ENCODE results near the gene RSBN1. TPM values are rescaled to one million over a fixed set of nuclear protein-coding genes. Genes with fewer than 3 reads are reported as not detected.
"Not testable (repeated sequence)": the region's sequence is repeated elsewhere in the genome, so short reads cannot be mapped to it uniquely, and the experiment has no call there.

The RSBN1 gene
- 10 to 100 TPM; 26.4 to 30.6 (median 30.2) TPM for polyA plus RNA-seq

DNA sequence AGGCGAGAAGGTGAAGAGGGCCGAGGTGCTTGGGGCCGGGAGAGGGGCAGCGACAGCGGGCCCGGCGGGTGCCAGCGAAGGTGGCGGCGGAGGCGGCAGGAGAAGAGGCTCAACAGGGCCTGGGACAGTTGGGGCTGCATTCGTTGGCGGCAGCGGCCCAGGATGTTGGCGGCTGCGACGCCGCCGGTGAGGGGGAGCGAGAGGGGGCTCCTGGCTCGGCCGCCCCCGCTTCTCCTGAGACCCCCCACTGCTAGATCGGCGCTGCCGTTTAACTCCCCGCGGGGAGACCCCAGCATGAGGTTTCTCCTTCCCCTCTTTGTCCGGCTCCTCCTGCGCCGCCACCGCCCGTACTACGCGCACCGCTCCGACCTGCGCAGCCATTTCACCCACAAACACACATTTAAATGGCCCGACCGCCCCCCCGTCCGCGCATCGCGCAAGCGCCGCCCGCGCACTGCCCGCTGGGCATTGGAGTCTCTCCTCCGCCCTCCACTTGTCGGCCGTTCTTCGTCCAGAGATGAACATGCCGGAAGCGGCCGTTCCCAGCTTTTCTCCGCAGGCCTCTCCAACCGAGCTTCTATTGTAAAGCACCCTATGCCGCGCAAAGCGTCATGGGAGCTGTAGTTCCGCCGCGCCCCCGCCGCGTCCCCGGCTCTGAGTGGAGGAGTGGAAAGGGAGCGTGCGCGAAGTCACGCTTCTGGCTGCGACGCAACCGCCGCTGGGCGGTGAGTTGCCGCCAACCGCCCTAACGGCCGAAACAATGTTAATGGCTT is at the start of gene RSBN1:
Gene RSBN1 (minus strand): TSS at position 589 of the 773 bp plus-strand sequence. CDS start 64 bp downstream, at position 525.
- DNase-seq = peak; percentile 97
- Mint-ChIP-seq H3K27ac (peak within 1 kb of the TSS; percentile 87 to 99 (median 99)), H3K4me3 (peak within 1 kb of the TSS; percentile 94 to 99 (median 97)), H3K36me3 (peaks cover 8 to 14% (median 10%) of the 10 kb centered on the region in 3 donors), H3K27me3 (ENCODE audit: low read depth in 3 of 3) (peaks cover 4 to 13% (median 5%) of the 10 kb centered on the region in 3 donors), H3K9me3 (no peaks in the 10 kb centered on the region), H3K4me1 (peaks cover 46 to 57% of the 10 kb centered on the region in 2 donors)

DNA sequence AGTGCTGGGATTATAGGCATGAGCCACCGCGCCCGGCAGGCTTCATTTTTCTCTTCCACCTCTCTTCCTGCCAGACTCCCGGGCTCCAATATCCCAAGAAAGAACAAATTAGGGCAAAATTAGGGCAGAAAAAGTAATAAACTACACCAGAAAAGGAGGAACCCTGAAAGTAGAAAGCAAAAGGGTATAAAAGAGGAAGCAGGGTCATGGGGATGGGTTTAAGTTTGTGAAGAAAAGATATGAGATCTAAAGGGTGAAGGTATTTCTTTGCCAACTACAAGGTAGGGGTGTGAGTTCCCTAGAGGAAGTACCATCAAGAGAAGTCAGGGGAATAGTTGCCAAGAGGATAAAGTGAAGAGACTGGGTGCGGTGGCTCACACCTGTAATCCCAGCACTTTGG is 49.4 kb upstream of the RSBN1 start:
- H3K4me3 Mint-ChIP-seq = peak overlapping the region in 4 of 5 donors; percentile 14 to 53 (median 43)
- H3K27me3 Mint-ChIP-seq (ENCODE audit: low read depth in 3 of 3) = no peaks in the 10 kb centered on the region
- no peaks in the 10 kb centered on the region for H3K9me3 Mint-ChIP-seq
- H3K36me3 Mint-ChIP-seq = peaks cover 12 to 33% (median 31%) of the 10 kb centered on the region in 3 donors
- H3K27ac Mint-ChIP-seq = peak overlapping the region; percentile 48 to 94 (median 84)
- DNase-seq = no peak
- peaks cover 64 to 79% of the 10 kb centered on the region in 2 donors for H3K4me1 Mint-ChIP-seq

DNA sequence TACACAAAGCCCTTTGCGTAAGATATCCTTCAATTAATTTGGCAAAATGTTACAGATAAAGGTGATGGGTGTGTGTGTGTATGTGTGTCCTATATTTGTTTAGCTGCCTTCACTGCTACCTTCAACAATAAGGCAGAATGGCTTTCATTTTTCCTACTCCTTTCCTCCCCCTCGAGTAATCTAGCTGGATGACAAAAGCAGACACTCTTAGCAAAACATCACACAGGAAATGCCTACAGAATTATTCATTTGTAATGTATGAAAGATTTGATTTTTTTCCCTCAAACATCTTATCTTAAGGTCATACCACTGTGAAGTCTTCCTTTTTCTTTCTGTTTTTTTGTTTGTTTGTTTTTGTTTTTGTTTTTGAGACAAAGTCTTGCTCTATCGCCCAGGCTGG is 48.6 kb upstream of the RSBN1 start:
- peak overlapping the region; percentile 40 to 81 (median 67) for H3K4me3 Mint-ChIP-seq
- no peaks in the 10 kb centered on the region for H3K27me3 Mint-ChIP-seq (ENCODE audit: low read depth in 3 of 3)
- peaks cover 19 to 40% (median 38%) of the 10 kb centered on the region in 3 donors for H3K36me3 Mint-ChIP-seq
- H3K27ac Mint-ChIP-seq = peak overlapping the region; percentile 77 to 94 (median 90)
- DNase-seq = no peak
- no peaks in the 10 kb centered on the region for H3K9me3 Mint-ChIP-seq
- peaks cover 60 to 74% of the 10 kb centered on the region in 2 donors for H3K4me1 Mint-ChIP-seq

DNA sequence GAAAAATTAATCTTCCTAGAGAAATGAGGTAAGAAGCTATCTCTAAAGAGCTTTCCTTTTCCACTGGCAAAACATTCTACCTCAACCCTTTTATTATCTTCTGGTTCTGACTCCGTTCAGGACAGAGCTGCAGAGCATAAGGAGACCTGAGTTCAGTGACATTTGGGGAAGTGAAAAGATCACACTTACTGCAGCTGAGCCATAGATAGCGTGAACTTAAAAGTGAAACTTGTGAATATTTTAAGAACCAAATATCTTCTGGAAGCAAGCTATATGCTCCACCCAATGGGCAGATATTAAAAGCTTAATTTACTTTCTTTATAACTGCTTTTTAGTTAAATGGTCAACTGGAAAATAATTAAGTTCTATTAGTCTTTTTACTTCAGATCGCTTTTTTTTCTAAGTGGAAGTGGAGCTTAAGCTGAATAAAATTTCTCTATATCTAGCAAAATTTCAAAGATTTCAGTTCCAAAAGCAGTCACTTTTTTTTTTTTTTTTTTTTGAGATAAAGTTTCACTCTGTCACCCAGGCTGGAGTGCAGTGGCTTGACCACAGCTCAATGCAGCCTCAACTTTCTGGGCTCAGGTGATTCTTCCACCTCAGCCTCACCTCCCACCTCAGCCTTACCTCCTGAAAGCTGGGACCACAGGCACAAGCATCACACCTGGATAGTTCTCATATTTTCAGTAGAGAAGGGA is 47.4 kb upstream of the RSBN1 start:
- Mint-ChIP-seq H3K4me1 (peaks cover 54 to 62% of the 10 kb centered on the region in 2 donors), H3K27ac (peak overlapping the region; percentile 77 to 94 (median 90)), H3K4me3 (peak overlapping the region; percentile 45 to 81 (median 71)), H3K9me3 (no peaks in the 10 kb centered on the region), H3K36me3 (peaks cover 17 to 43% (median 40%) of the 10 kb centered on the region in 3 donors), H3K27me3 (ENCODE audit: low read depth in 3 of 3) (no peaks in the 10 kb centered on the region)
- DNase-seq = peak; percentile 35 to 44 (median 43)

DNA sequence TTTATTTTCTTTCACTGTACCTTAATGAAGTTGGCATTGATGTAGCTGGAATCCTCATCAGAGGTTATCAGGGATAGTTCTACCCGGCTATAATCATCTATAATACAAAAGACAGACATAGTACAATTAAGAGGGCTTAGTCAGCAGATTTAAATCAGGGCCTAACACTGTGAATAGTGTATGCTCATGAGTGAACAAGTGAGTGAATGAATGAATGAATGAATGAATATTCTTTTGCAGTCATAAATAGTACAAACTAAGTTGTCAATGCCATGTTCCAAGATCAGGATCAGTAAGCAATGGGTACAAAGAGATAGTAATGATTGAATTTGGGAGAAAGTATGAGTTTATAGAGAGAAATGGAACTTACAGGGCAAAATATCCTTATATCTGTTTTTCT is 46.7 kb upstream of the RSBN1 start:
- Mint-ChIP-seq H3K36me3 (peaks cover 23 to 49% (median 47%) of the 10 kb centered on the region in 3 donors), H3K9me3 (no peaks in the 10 kb centered on the region), H3K27ac (peak overlapping the region; percentile 77 to 94 (median 90)), H3K4me3 (peak overlapping the region; percentile 45 to 81 (median 71)), H3K27me3 (ENCODE audit: low read depth in 3 of 3) (peaks cover 0 to 2% (median 0%) of the 10 kb centered on the region in 3 donors), H3K4me1 (peaks cover 53 to 58% of the 10 kb centered on the region in 2 donors)
- DNase-seq = no peak

DNA sequence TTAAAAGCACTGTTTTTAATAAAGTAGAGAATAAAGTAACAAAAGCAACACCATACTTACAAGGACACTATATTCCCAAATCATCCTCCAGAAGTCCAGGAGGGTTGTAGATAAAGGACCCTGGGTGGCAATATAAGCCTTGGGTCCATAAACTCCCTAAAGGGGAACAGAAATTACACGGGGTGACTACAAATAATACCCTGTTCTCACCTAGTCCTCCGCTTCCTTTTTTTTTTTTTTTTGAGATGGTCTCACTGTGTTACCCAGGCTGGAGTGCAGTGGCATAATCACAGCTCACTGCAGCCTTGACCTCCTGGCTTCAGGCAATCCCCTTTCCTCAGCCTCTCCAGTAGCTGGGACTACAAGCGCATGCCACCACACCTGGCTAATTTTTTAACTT is 46.1 kb upstream of the RSBN1 start:
- peaks cover 24 to 48% (median 44%) of the 10 kb centered on the region in 3 donors for H3K36me3 Mint-ChIP-seq
- no peaks in the 10 kb centered on the region for H3K9me3 Mint-ChIP-seq
- H3K4me3 Mint-ChIP-seq = no peak overlapping the region
- H3K27me3 Mint-ChIP-seq (ENCODE audit: low read depth in 3 of 3) = peaks cover 0 to 2% (median 0%) of the 10 kb centered on the region in 3 donors
- peak overlapping the region in 4 of 6 donors; percentile 81 to 94 (median 90) for H3K27ac Mint-ChIP-seq
- no peak for DNase-seq
- peaks cover 49 to 52% of the 10 kb centered on the region in 2 donors for H3K4me1 Mint-ChIP-seq

DNA sequence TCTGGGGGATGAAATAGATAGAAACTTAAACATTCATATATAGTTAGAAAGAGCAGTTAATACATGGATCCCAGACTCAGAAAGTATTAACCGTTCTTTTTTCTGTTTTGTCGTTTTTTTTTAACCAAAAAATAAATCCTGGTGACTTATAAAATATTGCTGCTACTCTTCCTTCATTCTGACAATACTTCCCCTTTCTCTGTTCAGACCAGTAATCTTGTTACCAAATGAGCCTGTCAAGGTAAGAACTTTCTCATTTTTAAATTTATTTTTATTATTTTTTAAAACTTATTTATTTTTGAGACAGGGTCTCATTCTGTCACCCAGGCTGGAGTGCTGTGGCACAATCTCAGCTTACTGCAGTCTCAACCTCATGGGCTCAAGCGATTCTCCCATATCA is 45.5 kb upstream of the RSBN1 start:
- Mint-ChIP-seq H3K27ac (peak overlapping the region in 4 of 6 donors; percentile 36 to 84 (median 56)), H3K27me3 (ENCODE audit: low read depth in 3 of 3) (peaks cover 0 to 2% (median 0%) of the 10 kb centered on the region in 3 donors), H3K36me3 (peaks cover 24 to 45% (median 38%) of the 10 kb centered on the region in 3 donors), H3K4me3 (no peak overlapping the region), H3K4me1 (peaks cover 44 to 46% of the 10 kb centered on the region in 2 donors), H3K9me3 (no peaks in the 10 kb centered on the region)
- no peak for DNase-seq

DNA sequence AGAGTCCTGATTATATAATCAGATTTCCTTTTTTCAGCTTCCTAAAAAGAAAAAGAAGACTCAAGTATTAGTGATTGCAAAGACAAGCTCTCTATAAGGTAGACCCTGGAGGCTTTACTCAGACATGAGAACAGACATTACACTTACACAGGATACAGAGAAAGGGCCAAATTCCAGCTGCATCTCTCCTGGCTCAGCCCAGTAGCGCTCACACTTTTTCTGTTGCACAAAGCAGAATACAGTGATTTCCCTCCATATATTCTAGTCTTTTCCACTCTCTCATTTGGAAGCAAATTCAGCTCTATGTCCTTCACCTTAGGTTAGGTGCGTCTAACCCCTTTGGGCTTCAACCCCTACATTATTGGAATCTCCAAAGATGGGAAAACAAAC is 44.1 kb upstream of the RSBN1 start:
- H3K9me3 Mint-ChIP-seq = no peaks in the 10 kb centered on the region
- H3K27ac Mint-ChIP-seq = peak overlapping the region in 5 of 6 donors; percentile 34 to 64 (median 40)
- no peak overlapping the region for H3K4me3 Mint-ChIP-seq
- peaks cover 0 to 2% (median 0%) of the 10 kb centered on the region in 3 donors for H3K27me3 Mint-ChIP-seq (ENCODE audit: low read depth in 3 of 3)
- no peak for DNase-seq
- H3K4me1 Mint-ChIP-seq = peaks cover 32 to 33% of the 10 kb centered on the region in 2 donors
- peaks cover 24 to 39% (median 32%) of the 10 kb centered on the region in 3 donors for H3K36me3 Mint-ChIP-seq

DNA sequence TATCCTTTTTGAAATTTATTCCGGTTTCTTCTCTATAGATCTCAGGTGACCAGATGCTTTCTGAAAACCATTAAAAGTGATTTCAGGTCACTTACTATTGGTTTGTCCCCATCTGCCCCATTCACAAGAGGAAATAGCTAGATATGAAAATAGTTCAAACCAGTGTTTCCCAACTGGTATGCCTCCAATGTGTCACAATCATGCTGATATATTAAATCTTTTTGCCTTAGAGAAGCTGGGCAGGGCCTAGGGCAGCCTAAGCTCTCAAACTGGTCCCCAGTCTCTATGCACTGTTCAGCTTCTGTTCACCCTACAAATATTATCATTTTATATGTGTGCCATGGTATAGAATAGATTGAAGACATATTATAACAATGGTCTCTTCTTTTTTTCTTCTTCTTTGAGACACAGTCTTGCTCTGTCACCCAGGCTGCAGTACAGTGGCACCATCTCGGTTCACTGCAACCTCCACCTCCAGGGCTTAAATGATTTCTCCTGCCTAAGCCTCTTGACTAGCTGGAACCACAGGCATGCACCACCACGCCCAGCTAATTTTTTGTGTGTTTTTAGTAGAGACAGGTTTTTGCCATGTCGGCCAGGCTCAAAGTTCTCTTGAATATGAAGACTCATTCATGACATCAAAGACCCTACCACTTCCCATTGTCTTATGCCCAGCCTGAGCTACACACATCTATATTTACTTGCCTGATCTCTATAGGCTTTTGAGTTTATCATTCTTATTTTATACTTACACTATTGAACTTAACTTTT is 43.5 kb upstream of the RSBN1 start:
- peak overlapping the region in 5 of 6 donors; percentile 34 to 64 (median 40) for H3K27ac Mint-ChIP-seq
- peaks cover 26 to 42% (median 33%) of the 10 kb centered on the region in 3 donors for H3K36me3 Mint-ChIP-seq
- peaks cover 30% of the 10 kb centered on the region in 2 donors for H3K4me1 Mint-ChIP-seq
- no peaks in the 10 kb centered on the region for H3K9me3 Mint-ChIP-seq
- no peak for DNase-seq
- H3K4me3 Mint-ChIP-seq = no peak overlapping the region
- peaks cover 0 to 2% (median 0%) of the 10 kb centered on the region in 3 donors for H3K27me3 Mint-ChIP-seq (ENCODE audit: low read depth in 3 of 3)

DNA sequence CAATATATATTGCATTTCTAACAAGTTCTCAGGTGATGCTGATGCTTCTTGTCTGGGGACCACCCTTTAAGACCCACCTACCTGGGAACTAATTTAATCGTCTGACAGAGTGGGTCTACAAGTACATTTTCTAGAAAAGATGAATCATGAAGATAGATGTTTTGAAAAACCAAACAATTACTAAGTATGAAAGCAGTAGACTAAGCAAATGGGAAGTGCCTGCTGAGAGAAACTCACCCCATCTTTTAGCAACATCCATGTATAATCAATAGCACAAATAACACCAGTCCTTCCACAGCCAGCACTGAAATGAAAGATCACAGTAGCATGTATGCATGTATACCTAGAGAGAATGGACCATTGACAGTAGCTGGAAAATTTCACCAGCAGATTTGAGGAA is 42.0 kb upstream of the RSBN1 start:
- peak overlapping the region in 5 of 6 donors; percentile 12 to 68 (median 38) for H3K27ac Mint-ChIP-seq
- H3K4me3 Mint-ChIP-seq = no peak overlapping the region
- no peaks in the 10 kb centered on the region for H3K9me3 Mint-ChIP-seq
- no peak for DNase-seq
- H3K4me1 Mint-ChIP-seq = peaks cover 26 to 28% of the 10 kb centered on the region in 2 donors
- H3K27me3 Mint-ChIP-seq (ENCODE audit: low read depth in 3 of 3) = peaks cover 0 to 2% (median 0%) of the 10 kb centered on the region in 3 donors
- peaks cover 35 to 48% (median 36%) of the 10 kb centered on the region in 3 donors for H3K36me3 Mint-ChIP-seq

DNA sequence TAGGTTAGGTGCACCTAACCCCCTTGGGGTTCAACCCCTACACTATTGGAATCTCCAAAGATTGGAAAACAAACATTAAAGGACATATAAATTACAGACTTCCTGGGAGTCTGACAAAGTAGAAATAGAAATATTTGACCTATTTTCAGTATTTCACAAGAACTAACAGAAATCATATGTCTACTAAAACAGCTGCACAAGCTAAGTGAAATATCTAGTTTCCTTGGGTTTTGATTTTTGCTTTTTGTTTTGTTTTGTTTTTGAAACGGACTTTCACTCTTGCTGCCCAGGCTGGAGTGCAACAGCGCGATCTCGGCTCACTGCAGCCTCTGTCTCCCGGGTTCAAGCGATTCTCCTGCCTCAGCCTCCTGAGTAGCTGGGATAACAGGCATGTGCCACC is 40.4 kb upstream of the RSBN1 start:
- DNase-seq; H3K27me3 Mint-ChIP-seq (ENCODE audit: low read depth in 3 of 3); H3K9me3 Mint-ChIP-seq; H3K4me3 Mint-ChIP-seq: not testable (repeated sequence)
- Mint-ChIP-seq H3K36me3 (peaks cover 39 to 46% (median 39%) of the 10 kb centered on the region in 3 donors), H3K27ac (peak overlapping the region in 2 of 6 donors; percentile 40 to 70), H3K4me1 (peaks cover 21 to 22% of the 10 kb centered on the region in 2 donors)

DNA sequence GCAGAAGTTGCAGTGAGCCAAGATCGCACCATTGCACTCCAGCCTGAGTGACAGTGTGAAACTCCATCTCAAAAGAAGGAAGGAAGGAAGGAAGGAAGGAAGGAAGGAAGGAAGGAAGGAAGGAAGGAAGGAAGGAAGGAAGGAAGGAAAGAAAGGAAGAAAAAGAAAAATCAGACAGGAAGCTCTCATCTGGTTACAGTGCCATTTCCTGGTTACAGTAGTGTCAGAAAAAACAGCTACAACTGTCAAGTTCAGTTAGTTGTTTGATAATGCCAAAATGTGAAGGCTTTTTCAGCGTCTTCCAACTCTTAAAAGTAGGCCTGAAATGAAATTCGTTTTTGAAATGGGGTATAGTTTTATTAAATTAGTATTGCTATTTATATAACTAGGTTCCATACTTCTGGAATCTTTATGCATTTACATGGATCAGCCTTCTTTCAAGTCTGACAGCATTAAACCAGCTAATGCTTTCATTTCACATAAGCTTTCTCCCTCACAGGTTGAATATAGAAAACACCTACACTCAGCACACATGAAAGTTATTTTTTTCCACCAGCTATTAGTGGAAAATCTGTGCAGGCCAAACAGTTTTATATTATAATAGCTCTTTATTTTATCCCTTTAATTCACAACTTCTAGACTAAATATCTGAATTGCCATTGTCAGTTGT is 38.0 kb upstream of the RSBN1 start:
- Mint-ChIP-seq H3K27ac (peak overlapping the region; percentile 77 to 94 (median 86)), H3K4me3 (peak overlapping the region in 3 of 5 donors; percentile 36 to 53 (median 48)), H3K27me3 (ENCODE audit: low read depth in 3 of 3) (peaks cover 0 to 2% (median 0%) of the 10 kb centered on the region in 3 donors), H3K36me3 (peaks cover 41 to 48% (median 43%) of the 10 kb centered on the region in 3 donors), H3K9me3 (no peaks in the 10 kb centered on the region), H3K4me1 (peaks cover 21 to 22% of the 10 kb centered on the region in 2 donors)
- DNase-seq = no peak

Data from immature natural killer cell (primary cell).